Endothelial cell of umbilical vein (primary cell): ENCODE results near the gene DLEC1. TPM values are rescaled to one million over a fixed set of nuclear protein-coding genes. Genes with fewer than 3 reads are reported as not detected.

Experiments used
- BruUV-seq: library from RNA; stranded (reverse); fragments of 400-500 nt; replicated peaks from 2 replicates; lab custom pipeline; 2021; lab: Mats Ljungman, UMichigan
- CTCF ChIA-PET: fragments of 300-600, 350-600 bp; sonication (Branson Sonifier 250); formaldehyde crosslinking; loops from one replicate; lab custom pipeline; 2021; ENCODE audit warnings: antibody characterized with exemption, inconsistent platforms; lab: Charles Lee
- POLR2A ChIA-PET: fragments of 300-600, 350-600 bp; sonication (Branson Sonifier 250); formaldehyde crosslinking; loops from one replicate; lab custom pipeline; 2021; ENCODE audit warnings: antibody characterized with exemption, inconsistent platforms; lab: Charles Lee
- DNase-seq: peaks from one replicate; pipeline ENCODE4 v3.0.0-alpha.2; 2011; ENCODE audit warnings: low read depth, low spot score
- FAIRE-seq: peaks from 2 replicates; lab custom pipeline; 2011; peaks lifted over from hg19 to GRCh38; lab: Jason Lieb, UNC
- H2AFZ ChIP-seq: 2 replicates; pipeline ENCODE4 v1.6.0; 2012; ENCODE audit warnings: low read depth, low read length, control low read depth, inconsistent platforms
- H3K27ac ChIP-seq: 2 replicates; pipeline ENCODE4 v1.5.1; 2011; ENCODE audit warnings: low read depth, mild to moderate bottlenecking, control low read depth, low read length, moderate library complexity; ENCODE audit not compliant: insufficient read depth
- H3K27me3 ChIP-seq, 2 experiments: 2 replicates each; pipeline versions ENCODE4 v1.6.0 to v1.6.1; 2011; ENCODE audit warnings: low read length in 2 of 2, mixed read lengths in 1 of 2; ENCODE audit not compliant: control insufficient read depth in 2 of 2, insufficient read depth in 2 of 2
- H3K36me3 ChIP-seq, 2 experiments: 2 replicates in 1 of 2; 3 replicates in 1 of 2; pipeline ENCODE4 v1.5.1; 2011; ENCODE audit warnings: low read length in 2 of 2, mild to moderate bottlenecking in 1 of 2, moderate library complexity in 1 of 2; ENCODE audit not compliant: control insufficient read depth in 2 of 2, insufficient read depth in 2 of 2; ENCODE audit errors: extremely low read depth in 1 of 2
- H3K4me1 ChIP-seq: 3 replicates; pipeline ENCODE4 v1.5.1; 2011; ENCODE audit warnings: mild to moderate bottlenecking, low read length; ENCODE audit not compliant: control insufficient read depth, insufficient read depth; ENCODE audit errors: extremely low read depth
- H3K4me2 ChIP-seq: 2 replicates; pipeline ENCODE4 v1.6.1; 2011; ENCODE audit warnings: low read length, control low read depth, mixed read lengths; ENCODE audit not compliant: insufficient read depth
- H3K4me3 ChIP-seq, 3 experiments: fragments of 200-600 bp in 1 of 3; sonication (generic), shearing (Covaris generic) in 1 of 3; replicated peaks in 1 of 3; 2 replicates each; pipeline ENCODE4 v1.5.1; 2011 to 2016; ENCODE audit warnings: control low read depth in 3 of 3, low read length in 3 of 3, mild to moderate bottlenecking in 2 of 3, inconsistent platforms in 1 of 3, low read depth in 1 of 3, moderate library complexity in 1 of 3; ENCODE audit not compliant: insufficient read depth in 1 of 3
- H3K79me2 ChIP-seq: 2 replicates; pipeline ENCODE4 v1.6.0; 2012; ENCODE audit warnings: low read length, inconsistent platforms; ENCODE audit not compliant: control insufficient read depth, insufficient read depth
- H3K9ac ChIP-seq: replicated peaks from 2 replicates; pipeline ENCODE3; 2011; ENCODE audit warnings: low read length, control low read depth; ENCODE audit not compliant: insufficient read depth; ENCODE audit errors: extremely low read depth
- H3K9me1 ChIP-seq: replicated peaks from 3 replicates; pipeline ENCODE4 v1.6.0; 2011; ENCODE audit warnings: mild to moderate bottlenecking, low read length; ENCODE audit not compliant: control insufficient read depth, insufficient read depth; ENCODE audit errors: extremely low read depth
- H3K9me3 ChIP-seq: replicated peaks from 2 replicates; pipeline ENCODE4 v1.5.1; 2012; ENCODE audit warnings: low read length, inconsistent platforms; ENCODE audit not compliant: control insufficient read depth, insufficient read depth
- H4K20me1 ChIP-seq: replicated peaks from 2 replicates; pipeline ENCODE3; 2011; ENCODE audit warnings: mild to moderate bottlenecking, low read length; ENCODE audit not compliant: control insufficient read depth, insufficient read depth; ENCODE audit errors: extremely low read depth
- CTCF ChIP-seq, 2 donors: IDR thresholded peaks; 1 replicate in 1 of 2; 2 replicates in 1 of 2; pipeline ENCODE4 v1.5.1; 2011; ENCODE audit warnings: low read length in 2 of 2, mild to moderate bottlenecking in 2 of 2, moderate library complexity in 2 of 2, control low read depth in 1 of 2, inconsistent platforms in 1 of 2, low read depth in 1 of 2; ENCODE audit not compliant: insufficient read depth in 1 of 2; ENCODE audit errors: extremely low read depth in 1 of 2
- EZH2 ChIP-seq: IDR thresholded peaks from 2 replicates; pipeline ENCODE4 v1.6.1; 2012; ENCODE audit warnings: borderline replicate concordance, low read depth, mild to moderate bottlenecking, moderate library complexity, low read length, inconsistent platforms; ENCODE audit not compliant: severe bottlenecking
- FOS ChIP-seq: IDR thresholded peaks from 2 replicates; pipeline ENCODE4 v1.6.1; 2011; ENCODE audit warnings: mild to moderate bottlenecking, low read length, moderate library complexity, borderline replicate concordance; ENCODE audit not compliant: insufficient read depth
- GATA2 ChIP-seq: IDR thresholded peaks from 2 replicates; pipeline ENCODE4 v1.7.0; 2011; ENCODE audit warnings: low read depth, mild to moderate bottlenecking, moderate library complexity, mixed read lengths, low read length; ENCODE audit not compliant: insufficient read length, insufficient read depth
- JUN ChIP-seq: IDR thresholded peaks from 2 replicates; pipeline ENCODE4 v1.6.1; 2011; ENCODE audit warnings: borderline replicate concordance, low read depth; ENCODE audit not compliant: insufficient read length, insufficient read depth
- MAX ChIP-seq: IDR thresholded peaks from 2 replicates; pipeline ENCODE4 v1.6.1; 2011; ENCODE audit not compliant: insufficient read depth, insufficient read length
- MYC ChIP-seq: IDR thresholded peaks from one replicate; pipeline ENCODE4 v1.6.1; 2011; ENCODE audit warnings: mild to moderate bottlenecking, low read depth, low read length
- POLR2A ChIP-seq: IDR thresholded peaks from 2 replicates; pipeline ENCODE4 v1.6.1; 2012; ENCODE audit warnings: low read depth, mild to moderate bottlenecking, control low read depth, low read length
- POLR2AphosphoS5 ChIP-seq: IDR thresholded peaks from 2 replicates; pipeline ENCODE4 v1.6.1; 2012; ENCODE audit warnings: low read depth, mild to moderate bottlenecking, control low read depth, low read length, moderate library complexity; ENCODE audit not compliant: insufficient read depth
- dilution Hi-C: fragments of 300-500 bp; cut with MboI; formaldehyde crosslinking; loops from one replicate; pipeline ENCODE4 v1.15.0; 2019; ENCODE audit warnings: low sequenced_read_pairs; ENCODE audit not compliant: extremely low pct_ligation_motif_present
- intact Hi-C: fragments of 100-400 bp; cut with micrococcal nuclease; formaldehyde crosslinking; loops from one replicate; pipeline ENCODE4 v1.10.0; 2022
- polyA plus RNA-seq, 4 experiments: library from polyadenylated mRNA; depleted of rRNA in 3 of 4; stranded (reverse) in 3 of 4; unstranded in 1 of 4; fragments of >200 nt; gene quantifications; 2 replicates each; pipeline versions ENCODE4 v1.2.1 to v1.2.3, GENCODE V29; 2011 to 2012; ENCODE audit warnings: missing spikeins in 1 of 4
- total RNA-seq: library from RNA; stranded (reverse); gene quantifications from 2 replicates; pipeline ENCODE4 v1.2.3, GENCODE V29; 2021

DLEC1 gene
- total and polyA plus RNA-seq, 2 donors (not counting 3 experiments of a cell fraction or from before 2014, with no cell fraction given): not detected

- Histone ChIP-seq H3K27ac (no peak overlapping the region), H3K9ac (no peak overlapping the region), H2AFZ (no peak overlapping the region), H3K9me1 (no peaks in the 10 kb centered on the region), H3K79me2 (no peaks in the 10 kb centered on the region), H3K9me3 (no peaks in the 10 kb centered on the region), H3K4me2 (no peak overlapping the region), H3K36me3 (no peaks in the 10 kb centered on the region), H4K20me1 (no peaks in the 10 kb centered on the region), H3K4me3 (no peak overlapping the region), H3K27me3 (no peaks in the 10 kb centered on the region), H3K4me1 (no peaks in the 10 kb centered on the region)
- dilution Hi-C loops: no loop called here
- no peak for FAIRE-seq
- CTCF ChIA-PET: interaction anchor here (4.2 kb wide), 1 partner anchor 12 kb away, joined by 20 read pairs; the partner anchor contains the start of gene OXSR1
- BruUV-seq: no TSS peak
- POLR2A ChIA-PET: no interaction called here
- TF ChIP-seq GATA2: no peak
- no peak for TF ChIP-seq JUN
- no peak for TF ChIP-seq POLR2A
- TF ChIP-seq MAX: no peak
- TF ChIP-seq FOS: no peak
- TF ChIP-seq MYC: no peak
- TF ChIP-seq EZH2: no peak
- TF ChIP-seq CTCF (IDR thresholded peaks at IDR 0.05; ENCODE audit: extremely low read depth in 1 of 2, insufficient read depth in 1 of 2, low read depth in 1 of 2, low read length in 2 of 2): no peak
- TF ChIP-seq POLR2AphosphoS5: no peak
- DNase-seq: no peak
- intact Hi-C loops: no loop called here
Observed at GRCh38 chr3:38152609-38153008, 113.6 kb downstream of the DLEC1 start.
